Muscle layer of colon (tissue), 2 donors: ENCODE data around the gene ACAD9.
"Not testable (repeated sequence)": the region's sequence is repeated elsewhere in the genome, so short reads cannot be mapped to it uniquely, and the experiment has no call there.

Experiments
- H3K27ac ChIP-seq: one replicate; pipeline ENCODE4 v1.7.0; 2013; ENCODE audit warnings: low read depth, mild to moderate bottlenecking, low read length, moderate library complexity
- H3K27me3 ChIP-seq, 2 donors: one replicate each; pipeline ENCODE4 v1.7.0; 2013; ENCODE audit warnings: low read length in 2 of 2, mild to moderate bottlenecking in 2 of 2; ENCODE audit not compliant: insufficient read depth in 2 of 2, control insufficient read depth in 1 of 2
- H3K36me3 ChIP-seq: one replicate; pipeline ENCODE4 v1.7.0; 2013; ENCODE audit warnings: mild to moderate bottlenecking, low read length; ENCODE audit not compliant: insufficient read depth
- H3K4me1 ChIP-seq: one replicate; pipeline ENCODE4 v1.7.0; 2013; ENCODE audit warnings: mild to moderate bottlenecking, low read length; ENCODE audit not compliant: insufficient read depth
- H3K4me3 ChIP-seq, 2 donors: one replicate each; pipeline ENCODE4 v1.7.0; 2013; ENCODE audit warnings: low read length in 2 of 2, low read depth in 1 of 2, mild to moderate bottlenecking in 1 of 2, moderate library complexity in 1 of 2
- H3K9ac ChIP-seq: one replicate; pipeline ENCODE4 v1.7.0; 2013; ENCODE audit warnings: low read length
- H3K9me3 ChIP-seq: one replicate; pipeline ENCODE4 v1.7.0; 2013; ENCODE audit warnings: mild to moderate bottlenecking, low read length
- donor health status: abdominal sarcoma.
- donor health status: Adenocarcinoma of cecum.

ACAD9 gene

DNA sequence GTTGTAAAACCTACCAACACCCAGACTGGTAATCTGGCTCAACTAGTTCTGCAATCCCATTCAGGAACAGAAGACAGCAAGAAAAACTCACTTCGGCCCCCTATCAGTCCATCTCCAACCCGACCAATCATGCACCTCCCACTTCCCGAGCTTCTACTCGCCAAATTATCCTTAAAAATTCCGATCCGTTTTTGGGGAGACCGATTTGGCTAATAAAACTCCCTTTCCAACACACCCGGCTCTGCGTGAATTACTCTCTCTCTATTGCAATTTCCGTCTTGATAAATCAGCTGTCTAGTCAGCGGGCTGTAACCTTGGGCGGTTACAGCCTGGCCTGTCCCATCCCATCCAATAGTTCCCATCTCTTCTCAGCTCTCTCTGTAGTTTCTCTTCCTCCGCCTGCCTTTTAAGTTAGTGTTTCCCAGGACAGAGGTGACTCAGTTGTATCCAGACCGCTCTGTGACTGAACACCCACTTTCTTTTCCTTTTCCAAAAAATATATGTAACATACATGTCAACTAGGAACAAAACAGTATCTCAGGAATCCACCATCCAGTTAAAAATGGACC, 780 bp upstream of the ACAD9 start:
- Histone ChIP-seq H3K4me1 (peaks cover 37% of the 10 kb centered on the region), H3K4me3 (peak overlapping the region; percentile 59 to 90), H3K27me3 (no peaks in the 10 kb centered on the region), H3K9ac (peak overlapping the region; percentile 94), H3K9me3 (no peaks in the 10 kb centered on the region), H3K36me3 (peaks cover 8% of the 10 kb centered on the region), H3K27ac (peak overlapping the region; percentile 76)

DNA sequence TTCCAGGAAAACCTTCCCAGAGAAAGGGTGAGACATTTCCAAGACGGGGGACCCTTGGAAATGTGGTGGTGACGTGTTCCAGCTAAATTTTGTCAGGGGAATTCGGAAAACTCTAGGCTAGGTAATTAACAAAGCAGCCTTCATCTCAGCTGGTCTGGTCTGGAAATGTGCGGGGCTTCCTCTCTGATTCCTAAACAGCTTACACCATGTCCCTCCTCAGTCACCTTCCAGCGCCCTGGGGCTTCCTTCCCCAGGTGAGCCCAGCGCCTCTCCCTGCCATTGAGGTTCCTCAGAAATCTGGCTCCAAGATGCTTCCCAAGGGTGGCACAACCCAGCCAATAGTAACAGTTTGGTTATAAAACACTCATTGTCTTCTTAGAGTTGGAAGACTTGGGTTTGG, 571 bp downstream of the ACAD9 start:
- H3K9me3 ChIP-seq, result no peaks in the 10 kb centered on the region
- peak overlapping the region; percentile 59 to 90 for H3K4me3 ChIP-seq
- peak overlapping the region; percentile 76 for H3K27ac ChIP-seq
- H3K27me3 ChIP-seq, result no peaks in the 10 kb centered on the region
- peak overlapping the region; percentile 72 for H3K9ac ChIP-seq
- peaks cover 40% of the 10 kb centered on the region for H3K4me1 ChIP-seq
- H3K36me3 ChIP-seq, result peaks cover 13% of the 10 kb centered on the region

DNA sequence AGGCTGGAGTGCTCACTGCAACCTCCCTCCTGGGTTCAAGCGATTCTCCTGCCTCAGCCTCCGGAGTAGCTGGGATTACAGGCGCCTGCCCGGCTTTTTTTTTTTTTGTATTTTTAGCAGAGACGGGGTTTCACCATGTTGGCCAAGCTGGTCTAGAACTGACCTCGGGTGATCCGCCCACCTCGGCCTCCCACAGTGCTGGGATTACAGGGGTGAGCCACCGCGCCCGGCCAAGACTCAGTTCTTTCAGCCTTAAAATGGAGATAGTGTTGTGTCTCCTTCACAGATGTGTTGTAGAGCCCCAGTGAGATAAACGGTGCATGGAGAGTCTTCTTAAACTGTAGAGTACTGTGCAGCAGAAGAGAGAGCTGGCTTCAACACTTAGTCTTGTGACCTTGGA, 1.0 kb downstream of the ACAD9 start:
- Histone ChIP-seq H3K4me3 (peak overlapping the region; percentile 59 to 90), H3K4me1 (peaks cover 40% of the 10 kb centered on the region), H3K36me3 (peaks cover 16% of the 10 kb centered on the region)
- not testable (repeated sequence) for H3K9me3 ChIP-seq, H3K9ac ChIP-seq, H3K27me3 ChIP-seq, H3K27ac ChIP-seq

DNA sequence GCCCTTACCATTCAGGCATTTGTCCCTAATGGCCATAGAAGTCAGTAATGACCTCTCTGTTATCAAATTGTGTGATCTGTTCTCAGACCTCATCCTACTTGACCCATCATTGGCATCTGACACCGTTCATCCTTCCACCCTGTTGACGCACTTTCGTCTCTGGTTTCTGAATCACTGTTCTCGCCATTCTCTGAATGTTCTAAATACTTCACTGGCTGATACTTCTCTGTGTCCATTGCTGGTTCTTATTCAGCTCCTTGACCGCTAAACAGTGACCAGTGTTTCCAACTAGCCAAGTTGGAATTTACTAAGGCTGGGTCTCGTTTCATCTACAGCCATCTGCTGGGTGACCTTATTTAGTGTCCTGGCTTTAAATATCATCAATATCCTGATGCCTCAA, 2.2 kb downstream of the ACAD9 start:
- no peak overlapping the region for H3K9ac ChIP-seq
- no peaks in the 10 kb centered on the region for H3K27me3 ChIP-seq
- no peak overlapping the region for H3K4me3 ChIP-seq
- no peak overlapping the region for H3K27ac ChIP-seq
- peaks cover 40% of the 10 kb centered on the region for H3K4me1 ChIP-seq
- no peaks in the 10 kb centered on the region for H3K9me3 ChIP-seq
- H3K36me3 ChIP-seq, result peaks cover 16% of the 10 kb centered on the region

DNA sequence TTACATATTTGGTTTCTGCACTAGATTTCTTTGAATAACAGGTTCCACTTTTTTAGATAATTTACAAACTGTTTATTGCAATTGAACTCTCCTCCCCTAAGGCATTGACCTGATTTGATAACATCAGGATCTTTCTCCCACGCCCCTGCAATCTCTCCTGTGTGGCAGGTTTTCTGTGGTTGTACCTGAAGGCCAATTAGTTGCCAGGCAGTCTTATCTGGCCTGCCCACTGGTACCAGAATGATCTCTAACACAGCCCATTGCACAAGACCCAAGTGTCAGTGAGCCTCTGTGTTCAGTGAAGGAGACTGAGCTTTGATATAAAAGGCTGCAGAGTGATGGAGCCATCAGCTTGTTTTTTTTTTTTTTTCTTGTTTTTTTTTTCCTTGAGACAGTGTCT, 3.3 kb downstream of the ACAD9 start:
- H3K27me3 ChIP-seq, result no peaks in the 10 kb centered on the region
- no peaks in the 10 kb centered on the region for H3K9me3 ChIP-seq
- H3K4me1 ChIP-seq, result peaks cover 38% of the 10 kb centered on the region
- no peak overlapping the region for H3K4me3 ChIP-seq
- no peak overlapping the region for H3K9ac ChIP-seq
- no peak overlapping the region for H3K27ac ChIP-seq
- H3K36me3 ChIP-seq, result peaks cover 22% of the 10 kb centered on the region

DNA sequence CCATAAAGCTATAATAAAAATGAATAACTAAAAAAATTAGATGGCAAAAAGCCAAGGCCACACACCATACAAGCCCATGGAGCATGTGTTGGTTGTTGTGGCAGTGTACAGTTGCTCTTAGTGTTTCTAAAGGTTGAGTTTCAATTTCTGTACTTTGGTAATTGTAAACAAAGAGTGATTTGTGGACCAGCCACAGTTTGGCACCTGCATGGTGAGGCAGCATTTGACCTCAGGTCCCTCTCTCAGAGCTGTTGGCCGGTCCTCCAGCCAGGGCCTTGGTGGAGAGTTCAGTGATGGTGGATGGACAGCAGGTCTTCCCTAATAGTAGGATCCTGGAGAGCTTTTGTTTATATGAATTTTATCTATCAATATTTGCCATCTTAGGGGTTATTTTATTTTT, 5.6 kb downstream of the ACAD9 start:
- Histone ChIP-seq H3K9ac (no peak overlapping the region), H3K36me3 (peaks cover 22% of the 10 kb centered on the region), H3K27ac (no peak overlapping the region), H3K9me3 (no peaks in the 10 kb centered on the region), H3K27me3 (no peaks in the 10 kb centered on the region), H3K4me1 (peaks cover 27% of the 10 kb centered on the region), H3K4me3 (no peak overlapping the region)

DNA sequence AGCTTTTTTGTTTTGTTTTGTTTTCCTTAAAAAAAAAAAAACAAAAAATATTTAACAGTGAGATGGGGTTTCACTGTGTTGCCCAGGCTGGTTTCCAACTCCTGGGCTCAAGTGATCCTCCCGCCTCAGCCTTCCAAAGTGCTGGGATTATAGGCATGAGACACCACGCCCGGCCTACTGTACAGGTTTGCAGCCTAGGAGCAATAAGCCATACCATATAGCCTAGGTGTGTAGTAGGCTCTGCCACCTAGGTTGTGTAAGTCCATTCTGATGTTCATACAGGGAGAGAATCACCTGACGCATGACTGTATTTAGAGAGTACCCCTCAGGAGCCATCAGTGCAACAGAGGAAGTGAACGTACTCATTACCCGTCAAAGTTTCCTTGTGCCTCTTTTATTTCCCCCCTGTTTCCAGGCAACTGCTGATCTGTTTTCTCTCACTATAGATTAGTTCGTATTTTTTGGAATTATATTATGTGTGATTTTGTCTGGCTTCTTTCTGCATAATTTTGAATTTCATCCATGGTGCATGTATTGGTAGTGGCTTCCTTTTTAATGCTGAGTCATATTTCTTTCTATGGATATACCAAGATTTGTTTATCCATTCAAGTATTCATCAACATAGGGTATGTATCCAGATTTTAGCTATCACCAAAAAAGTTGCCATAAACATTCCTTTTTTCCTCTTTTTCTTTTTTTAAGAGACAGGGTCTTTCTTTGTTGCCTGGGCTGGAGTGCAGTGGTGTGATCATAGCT, 9.9 kb downstream of the ACAD9 start:
- no peaks in the 10 kb centered on the region for H3K27me3 ChIP-seq
- H3K9ac ChIP-seq, result no peak overlapping the region
- H3K4me3 ChIP-seq, result no peak overlapping the region
- H3K4me1 ChIP-seq, result no peaks in the 10 kb centered on the region
- H3K27ac ChIP-seq, result no peak overlapping the region
- peaks cover 23% of the 10 kb centered on the region for H3K36me3 ChIP-seq
- no peaks in the 10 kb centered on the region for H3K9me3 ChIP-seq

DNA sequence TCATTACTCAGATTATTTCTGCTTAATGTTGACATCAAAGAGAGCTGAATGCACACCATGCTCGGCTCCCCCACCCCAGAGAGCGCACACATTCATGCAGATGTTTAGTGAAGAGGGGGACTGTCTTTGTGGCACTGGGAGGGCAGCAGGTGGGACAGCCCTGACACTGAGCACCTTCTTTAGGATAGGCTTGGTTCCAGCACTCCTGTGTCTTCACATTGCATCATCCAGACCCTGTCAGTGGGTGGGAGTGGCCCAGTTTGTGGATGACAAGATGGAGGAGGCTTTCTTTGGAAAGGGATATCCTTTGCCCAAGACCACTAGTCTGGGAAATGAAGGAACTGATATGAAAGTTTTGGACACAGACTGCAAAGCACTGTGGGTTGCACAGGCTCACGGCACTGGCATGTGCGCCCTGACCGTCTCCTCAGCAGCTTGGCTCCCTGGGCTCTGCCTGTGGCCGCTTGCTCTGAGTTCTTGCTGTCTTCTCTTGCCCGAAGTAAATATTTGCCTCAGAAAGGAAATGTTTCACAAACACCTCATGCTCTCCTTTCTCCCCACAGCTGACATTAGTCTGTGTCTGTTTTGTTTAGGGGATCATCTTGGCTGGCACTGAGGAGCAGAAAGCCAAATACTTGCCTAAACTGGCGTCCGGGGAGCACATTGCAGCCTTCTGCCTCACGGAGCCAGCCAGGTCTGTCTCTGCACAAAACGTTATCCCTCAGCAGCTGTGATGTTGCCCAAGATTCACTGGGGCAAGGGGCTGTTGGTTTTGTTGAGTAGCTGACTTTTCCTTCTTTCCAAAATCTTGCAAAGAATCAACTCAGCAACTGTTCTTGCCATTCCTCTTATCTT, 16.6 kb downstream of the ACAD9 start:
- peaks cover 24% of the 10 kb centered on the region for H3K4me1 ChIP-seq
- H3K9ac ChIP-seq, result no peak overlapping the region
- H3K27ac ChIP-seq, result peak overlapping the region; percentile 49
- peaks cover 69% of the 10 kb centered on the region for H3K36me3 ChIP-seq
- no peak overlapping the region for H3K4me3 ChIP-seq
- no peaks in the 10 kb centered on the region for H3K27me3 ChIP-seq
- no peaks in the 10 kb centered on the region for H3K9me3 ChIP-seq

DNA sequence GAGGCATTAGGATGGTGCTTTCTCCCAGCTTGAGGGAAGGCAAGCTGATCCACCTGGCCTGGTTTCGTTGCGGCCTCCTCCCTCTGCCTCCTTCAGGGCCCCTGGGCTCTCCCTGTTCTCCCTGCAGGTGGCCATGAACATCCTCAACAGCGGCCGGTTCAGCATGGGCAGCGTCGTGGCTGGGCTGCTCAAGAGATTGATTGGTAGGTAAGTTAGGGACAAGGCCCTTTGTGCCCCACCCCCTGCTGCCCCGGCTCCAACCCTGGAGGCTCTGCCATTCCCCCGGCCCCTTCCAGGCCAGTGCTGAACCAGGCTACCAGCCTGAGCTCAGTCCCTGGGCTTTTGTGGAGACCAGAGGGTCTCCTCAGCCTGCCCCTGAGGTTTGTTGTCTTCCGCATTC, 23.0 kb downstream of the ACAD9 start:
- peaks cover 95% of the 10 kb centered on the region for H3K36me3 ChIP-seq

DNA sequence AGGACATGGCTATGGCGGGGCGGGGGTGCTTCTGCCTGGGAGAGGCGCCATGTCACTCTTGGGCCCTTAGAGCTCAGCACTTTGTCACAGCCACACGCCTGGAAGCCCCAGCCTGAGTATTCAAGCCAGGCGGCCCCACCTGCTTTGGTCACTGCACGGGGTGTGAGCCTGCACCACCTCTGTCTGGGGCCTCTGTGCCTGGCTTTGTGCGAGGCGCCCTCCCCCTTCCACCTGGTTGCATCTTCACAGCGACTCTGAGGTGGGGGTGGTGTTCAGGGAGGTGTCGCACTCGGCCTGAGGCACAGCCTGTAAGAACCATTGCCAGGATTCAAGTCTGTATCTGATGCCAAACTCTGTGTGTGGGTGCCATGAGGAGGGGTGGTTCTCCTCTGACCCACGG, 24.1 kb downstream of the ACAD9 start:
- no peaks in the 10 kb centered on the region for H3K4me1 ChIP-seq
- H3K27ac ChIP-seq, result no peak overlapping the region
- no peak overlapping the region for H3K9ac ChIP-seq
- no peaks in the 10 kb centered on the region for H3K9me3 ChIP-seq
- no peak overlapping the region for H3K4me3 ChIP-seq
- peaks cover 95% of the 10 kb centered on the region for H3K36me3 ChIP-seq
- H3K27me3 ChIP-seq, result no peaks in the 10 kb centered on the region

More for the DNA sequence above, 23.0 kb downstream of the ACAD9 start:
- Histone ChIP-seq H3K4me3 (no peak overlapping the region), H3K4me1 (peaks cover 1% of the 10 kb centered on the region), H3K27ac (no peak overlapping the region), H3K9me3 (no peaks in the 10 kb centered on the region), H3K27me3 (no peaks in the 10 kb centered on the region), H3K9ac (no peak overlapping the region)

DNA sequence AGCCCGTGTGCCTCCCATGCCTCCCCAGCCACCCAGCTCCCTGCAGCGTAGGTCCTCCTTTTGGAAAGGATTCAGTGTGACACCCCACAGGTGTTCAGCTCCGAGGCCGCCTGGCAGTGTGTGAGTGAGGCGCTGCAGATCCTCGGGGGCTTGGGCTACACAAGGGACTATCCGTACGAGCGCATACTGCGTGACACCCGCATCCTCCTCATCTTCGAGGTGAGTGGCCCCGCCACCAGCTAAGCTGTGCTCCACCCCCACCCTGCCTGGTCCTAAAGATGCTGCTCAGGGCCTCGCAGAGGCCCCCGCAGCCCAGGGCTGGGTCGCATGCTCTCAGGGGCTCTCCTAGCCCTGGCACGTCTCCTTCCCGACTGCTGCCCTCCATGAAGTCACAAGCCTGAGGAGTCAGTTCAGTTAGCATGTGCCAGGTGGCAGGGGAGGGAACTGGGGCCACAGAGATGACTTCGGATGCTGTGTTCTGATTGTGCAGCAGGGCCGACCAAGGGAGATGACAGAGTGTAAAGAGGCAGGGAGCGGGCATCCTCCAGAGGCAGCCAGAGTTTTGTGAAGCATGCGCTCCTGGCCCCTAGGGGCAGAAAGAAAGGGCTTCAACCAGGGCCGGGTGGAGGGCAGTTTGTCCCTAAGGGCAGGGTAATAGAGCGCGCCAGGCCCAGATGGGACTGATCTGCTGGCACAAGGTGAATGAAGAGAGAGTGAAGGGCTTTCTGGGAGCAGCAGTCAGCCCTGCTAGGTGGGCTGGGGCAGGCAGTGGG, 26.8 kb downstream of the ACAD9 start:
- Histone ChIP-seq H3K36me3 (peaks cover 92% of the 10 kb centered on the region), H3K27ac (no peak overlapping the region)

More for the DNA sequence above, 26.8 kb downstream of the ACAD9 start:
- Histone ChIP-seq H3K4me1 (no peaks in the 10 kb centered on the region), H3K4me3 (no peak overlapping the region), H3K9me3 (no peaks in the 10 kb centered on the region), H3K9ac (no peak overlapping the region), H3K27me3 (no peaks in the 10 kb centered on the region)
